ENCODE results near the gene SMIM28. TPM values are rescaled to one million over a fixed set of nuclear protein-coding genes. Genes with fewer than 3 reads are reported as not detected.

Gene SMIM28
- not detected in 2 replicates for total RNA-seq

DNA sequence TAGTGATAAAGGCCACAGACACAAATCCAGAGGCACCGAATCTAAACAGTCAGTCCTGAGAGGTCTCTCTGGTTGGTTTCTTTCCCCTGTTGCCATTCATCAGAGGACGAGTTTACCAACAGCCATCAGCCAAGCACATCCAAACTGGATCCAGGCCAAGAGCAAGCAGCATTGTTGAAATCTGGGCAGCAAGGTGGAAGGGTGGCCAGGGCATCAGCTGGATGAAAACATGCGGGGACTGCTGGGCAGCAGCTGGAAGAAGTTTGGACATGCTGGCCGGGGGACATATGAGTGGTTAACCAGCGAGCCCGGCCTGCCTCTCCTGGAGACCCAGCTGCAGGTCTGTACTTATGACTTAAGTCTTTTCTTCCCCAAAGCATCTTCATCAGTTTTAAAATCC, at the start of gene SMIM28:
Gene SMIM28, plus strand, starts transcription at position 62 of the 400 bp plus-strand sequence. Its CDS starts 168 bp downstream, at position 230.

GRCh38 chr6:138403801-138404665, 26.3 kb downstream of the SMIM28 start, which contains the start of gene HEBP2:
TSS of gene HEBP2 (plus strand) at chr6:138404223. CDS start at chr6:138404496, 273 bp downstream.

Small RNA genes within 50 kb of the gene (small RNA-seq; reads per million reads assigned to genes)
- gene AL031003.1, result not detected

Other genes with a start within 250 kb of the SMIM28 start
- gene ARFGEF3, start 216.0 kb upstream of the SMIM28 start, total RNA-seq, result 10.6 and 16.2 TPM in 2 replicates
- not detected in 2 replicates for gene PBOV1, start 159.4 kb upstream of the SMIM28 start, total RNA-seq
- 21.2 and 31.0 TPM in 2 replicates for gene HEBP2, start 26.3 kb downstream of the SMIM28 start, total RNA-seq
- 45.9 and 67.3 TPM in 2 replicates for gene NHSL1, start 121.6 kb downstream of the SMIM28 start, total RNA-seq